Stimulated activated CD4-positive, alpha-beta T cell treated with anti-CD3 and anti-CD28 coated beads, Interleukin-4, amount 100 ng/mL, for 24 hours (primary cell): ENCODE results near the gene MTA1.

Experiments used
- DNase-seq: peaks from one replicate; pipeline ENCODE4 v3.0.0-alpha.2; 2020

Gene MTA1

GRCh38 chr14:105426416-105427130, 6.9 kb downstream of the MTA1 start:
- DNase-seq, result no peak

- DNase-seq, result no peak
These were observed 7.8 kb downstream of the MTA1 start for GRCh38 chr14:105427412-105427811.

- DNase-seq, result no peak
These were observed 8.4 kb downstream of the MTA1 start for GRCh38 chr14:105427936-105428485.

- DNase-seq, result no peak
These were observed 10.4 kb downstream of the MTA1 start for GRCh38 chr14:105430042-105430441.

- no peak for DNase-seq
These were observed 10.9 kb downstream of the MTA1 start for GRCh38 chr14:105430565-105430964.

GRCh38 chr14:105431256-105431655, 11.6 kb downstream of the MTA1 start:
- no peak for DNase-seq

GRCh38 chr14:105432657-105433056, 13.0 kb downstream of the MTA1 start:
- no peak for DNase-seq

- no peak for DNase-seq
These were observed 13.6 kb downstream of the MTA1 start for GRCh38 chr14:105433161-105433605.

GRCh38 chr14:105436402-105436801, 16.8 kb downstream of the MTA1 start:
- no peak for DNase-seq

- DNase-seq, result no peak
These were observed 17.5 kb downstream of the MTA1 start for GRCh38 chr14:105436891-105437722.

GRCh38 chr14:105437723-105438500, 18.3 kb downstream of the MTA1 start:
- no peak for DNase-seq

- DNase-seq, result no peak
These were observed 19.6 kb downstream of the MTA1 start for GRCh38 chr14:105439179-105439578.

GRCh38 chr14:105439710-105440553, 20.3 kb downstream of the MTA1 start:
- DNase-seq, result no peak

GRCh38 chr14:105440554-105440900, 20.9 kb downstream of the MTA1 start:
- DNase-seq, result no peak

GRCh38 chr14:105440992-105441391, 21.4 kb downstream of the MTA1 start:
- DNase-seq, result no peak

- no peak for DNase-seq
These were observed 22.5 kb downstream of the MTA1 start for GRCh38 chr14:105442125-105442524.

GRCh38 chr14:105442834-105443233, 23.2 kb downstream of the MTA1 start:
- DNase-seq, result no peak

GRCh38 chr14:105444859-105445258, 25.2 kb downstream of the MTA1 start:
- no peak for DNase-seq

- DNase-seq, result no peak
These were observed 25.7 kb downstream of the MTA1 start for GRCh38 chr14:105445290-105445689.

- DNase-seq, result no peak
These were observed 26.5 kb downstream of the MTA1 start for GRCh38 chr14:105445901-105446845.

GRCh38 chr14:105446971-105447370, 27.3 kb downstream of the MTA1 start:
- no peak for DNase-seq
